ENCODE data around the gene REG1B.

DNA sequence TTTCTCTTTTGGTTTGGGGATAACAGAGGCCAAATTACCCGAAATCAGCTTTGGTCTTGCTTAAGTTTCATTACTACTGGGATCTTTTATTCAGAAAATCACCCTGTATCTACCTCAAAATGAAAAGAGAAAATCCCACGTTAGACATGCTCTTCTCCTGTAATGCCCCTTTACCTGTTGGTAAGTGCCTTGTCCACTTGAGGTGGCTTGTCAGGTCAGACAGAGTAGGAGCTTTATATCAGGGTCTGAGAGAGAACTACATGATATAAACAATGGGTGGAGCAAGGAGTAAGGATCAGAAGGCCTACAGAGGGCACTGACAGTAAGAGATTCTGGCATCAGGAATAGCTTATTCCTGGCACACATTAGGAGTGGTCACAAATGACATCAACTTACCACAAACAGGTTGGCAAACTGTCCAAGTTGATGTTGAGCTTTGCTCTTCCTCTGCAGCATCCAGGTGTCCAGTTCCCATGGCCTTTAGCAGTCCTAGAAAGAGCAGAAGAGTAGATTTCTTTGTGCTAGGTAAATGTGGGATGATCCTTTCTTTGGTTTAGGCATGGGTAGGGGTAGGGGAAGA lies at the start of gene REG1B:
- TF ChIP-seq CTCF (IDR thresholded peaks at IDR 0.05) = no peak
- TF ChIP-seq POLR2A (IDR thresholded peaks at IDR 0.05) = no peak
- TF ChIP-seq POLR2AphosphoS5 (IDR thresholded peaks at IDR 0.05) = no peak
